K562 (cell line): ENCODE data around the gene TMEM53. TPM values are rescaled to one million over a fixed set of nuclear protein-coding genes. Genes with fewer than 3 reads are reported as not detected.
A peak's percentile ranks its signal among the peaks of the same experiment; 100 is the strongest.

Experiments used
- ATAC-seq: fragments of 200-7000 bp; cut with Tn5 transposase; 3 replicates; pipeline ENCODE4 v1.9.1; 2020; ENCODE audit warnings: moderate library complexity
- BruUV-seq: library from RNA; stranded (reverse); fragments of 400-500 nt; replicated peaks from 2 replicates; lab custom pipeline; 2021; lab: Mats Ljungman, UMichigan
- CTCF ChIA-PET: fragments of 300-600 bp; formaldehyde crosslinking; extraction: SDS; loops from one replicate; lab custom pipeline; 2021; ENCODE audit warnings: low intra/inter-chr PET ratio; lab: Yijun Ruan, JAX
- POLR2A ChIA-PET: fragments of 300-600, 350-650 bp; sonication (Branson Sonifier 250); formaldehyde crosslinking; extraction: SDS; loops from one replicate; lab custom pipeline; 2021; ENCODE audit warnings: antibody characterized with exemption, inconsistent platforms; lab: Yijun Ruan, JAX
- DNase-seq, 4 experiments: peaks; one replicate each; pipeline versions ENCODE4 v3.0.0 to v3.0.0-alpha.2; 2011 to 2018; ENCODE audit warnings: low spot score in 3 of 4, mixed read lengths in 3 of 4; ENCODE audit errors: extremely low read depth in 1 of 4
- FAIRE-seq: peaks from 2 replicates; lab custom pipeline; 2011; peaks lifted over from hg19 to GRCh38; lab: Jason Lieb, UNC
- H2AFZ ChIP-seq: 2 replicates; pipeline ENCODE4 v1.6.0; 2011; ENCODE audit warnings: low read depth, low read length, control low read depth, inconsistent platforms
- H3K27ac ChIP-seq: fragments of 200-600 bp; 3 replicates; pipeline ENCODE4 v1.8.0; 2011; ENCODE audit warnings: low read depth, mild to moderate bottlenecking, control low read depth, inconsistent platforms, low read length, moderate library complexity, mixed read lengths; ENCODE audit errors: extremely low read depth
- H3K27me3 ChIP-seq, 2 experiments: fragments of 300-600 bp in 1 of 2; 2 replicates in 1 of 2; 3 replicates in 1 of 2; pipeline versions ENCODE4 v1.6.0 to v1.8.0; 2011; ENCODE audit warnings: inconsistent platforms in 2 of 2, low read length in 2 of 2, mild to moderate bottlenecking in 1 of 2, mixed read lengths in 1 of 2, moderate library complexity in 1 of 2; ENCODE audit not compliant: control insufficient read depth in 2 of 2, insufficient read depth in 2 of 2
- H3K36me3 ChIP-seq: fragments of 300-600 bp; 3 replicates; pipeline ENCODE4 v1.8.0; 2011; ENCODE audit warnings: mild to moderate bottlenecking, low read length, inconsistent platforms; ENCODE audit not compliant: control insufficient read depth, insufficient read depth
- H3K4me1 ChIP-seq, 2 experiments: fragments of 200-600 bp in 1 of 2; replicated peaks in 1 of 2; 2 replicates in 1 of 2; 3 replicates in 1 of 2; pipeline versions ENCODE4 v1.5.1 to v1.8.0; 2011; ENCODE audit warnings: inconsistent platforms in 2 of 2, low read length in 2 of 2, mild to moderate bottlenecking in 1 of 2, mixed read lengths in 1 of 2, moderate library complexity in 1 of 2; ENCODE audit not compliant: control insufficient read depth in 2 of 2, insufficient read depth in 2 of 2
- H3K4me2 ChIP-seq: 2 replicates; pipeline ENCODE4 v1.6.1; 2011; ENCODE audit warnings: low read length, control low read depth, inconsistent platforms, mixed read lengths; ENCODE audit not compliant: insufficient read depth
- H3K4me3 ChIP-seq: fragments of 200-600 bp; sonication (generic), shearing (Covaris generic); 2 replicates; pipeline ENCODE4 v1.5.1; 2016; ENCODE audit warnings: control low read depth, inconsistent platforms
- H3K79me2 ChIP-seq: fragments of 200-600 bp; 3 replicates; pipeline ENCODE4 v1.8.0; 2011; ENCODE audit warnings: low read length, inconsistent platforms; ENCODE audit not compliant: control insufficient read depth, insufficient read depth
- H3K9ac ChIP-seq, 2 experiments: 2 replicates each; pipeline versions ENCODE4 v1.6.0 to v1.6.1; 2011; ENCODE audit warnings: low read depth in 2 of 2, low read length in 2 of 2, control low read depth in 1 of 2, inconsistent platforms in 1 of 2, mild to moderate bottlenecking in 1 of 2, mixed read lengths in 1 of 2; ENCODE audit not compliant: insufficient read depth in 1 of 2
- H3K9me1 ChIP-seq: one replicate; pipeline ENCODE4 v1.6.0; 2011; ENCODE audit warnings: inconsistent platforms, mild to moderate bottlenecking, low read length, moderate library complexity; ENCODE audit not compliant: control insufficient read depth, insufficient read depth
- H3K9me3 ChIP-seq: replicated peaks from 2 replicates; pipeline ENCODE4 v1.5.1; 2011; ENCODE audit warnings: low read depth, low read length, inconsistent platforms; ENCODE audit not compliant: control insufficient read depth, insufficient read depth
- H4K20me1 ChIP-seq: replicated peaks from 2 replicates; pipeline ENCODE4 v1.6.1; 2011; ENCODE audit warnings: low read length, inconsistent platforms, mixed read lengths; ENCODE audit not compliant: control insufficient read depth, insufficient read depth
- CREM ChIP-seq: IDR thresholded peaks from 2 replicates; pipeline ENCODE4 v1.6.1; 2014; ENCODE audit warnings: antibody characterized with exemption, low read depth
- RBM22 ChIP-seq: fragments of 200-400 bp; formaldehyde crosslinking; IDR thresholded peaks from 2 replicates; pipeline ENCODE4 v1.6.1; 2018; ENCODE audit warnings: low read length, low read depth; ENCODE audit not compliant: poor library complexity, severe bottlenecking
- SMC3 ChIP-seq: conservative IDR thresholded peaks from 2 replicates; pipeline ENCODE4 v1.6.1; 2011; ENCODE audit warnings: low read depth, low read length, improper control_type of control experiment; ENCODE audit not compliant: insufficient read depth
- STAG1 ChIP-seq: sonication (generic); formaldehyde crosslinking; IDR thresholded peaks from 2 replicates; pipeline ENCODE4 v1.5.0; 2020; ENCODE audit warnings: missing genetic modification reagents, borderline replicate concordance
- WGBS: fragments of 100-300 bp; shearing (Covaris generic); methylation state at CpG from one replicate; pipeline ENCODE4 v1.1.6; 2016; ENCODE audit warnings: low coverage, mixed read lengths; ENCODE audit not compliant: insufficient coverage; ENCODE audit errors: missing lambda C conversion rate; 5-methylcytosine and 5-hydroxymethylcytosine counted together
- in situ Hi-C: fragments of 300-500 bp; cut with MboI; formaldehyde crosslinking; loops from 4 replicates; pipeline ENCODE4 v1.15.0; 2018; ENCODE audit warnings: inconsistent platforms, mixed read lengths
- intact Hi-C: fragments of 100-400 bp; cut with micrococcal nuclease; formaldehyde crosslinking; loops from 2 replicates; pipeline ENCODE4 v1.14.2; 2022
- polyA plus RNA-seq, 8 experiments: library from polyadenylated mRNA; depleted of rRNA in 4 of 8; stranded (reverse) in 5 of 8; unstranded in 3 of 8; fragments of >200 nt; fragmentation: Nextera tagmentation in 2 of 8; fragmentation: Illumina TruSeq in 1 of 8; extraction: Ambion mirVana in 2 of 8; extraction: Trizol in 1 of 8; gene quantifications; 2 replicates each; pipeline versions ENCODE4 v1.2.1 to v1.2.3, GENCODE V29; 2011 to 2014; ENCODE audit warnings: inconsistent platforms in 1 of 8, missing spikeins in 1 of 8
- total RNA-seq, 7 experiments: library from RNA; depleted of rRNA in 6 of 7; stranded (reverse); fragments of >200 nt in 6 of 7; fragmentation: Illumina TruSeq in 2 of 7; extraction: Trizol in 2 of 7; gene quantifications; 2 replicates each; pipeline versions ENCODE4 v1.2.1 to v1.2.3, GENCODE V29; 2011 to 2021; ENCODE audit warnings: low replicate concordance in 1 of 7
- TF ChIP-seq, protein P1 (sequence below), 3 experiments: IDR thresholded peaks in 2 of 3; conservative IDR thresholded peaks in 1 of 3; 2 replicates each; pipeline ENCODE4 v1.5.1; 2011 to 2012; ENCODE audit warnings: low read length in 3 of 3, mild to moderate bottlenecking in 3 of 3, control low read depth in 2 of 3, improper control_type of control experiment in 1 of 3, inconsistent platforms in 1 of 3, low read depth in 1 of 3, mixed read lengths in 1 of 3, moderate library complexity in 1 of 3; ENCODE audit not compliant: insufficient read depth in 2 of 3
- TF ChIP-seq, protein P2 (sequence below): fragments of 250-450 bp; sonication (Bioruptor Pico); IDR thresholded peaks from 2 replicates; pipeline ENCODE4 v1.4.0; 2020

TMEM53 gene
- total and polyA plus RNA-seq, 9 of the 15 experiments (the other 6 are each of a cell fraction or from before 2014, with no cell fraction given): 0.23 to 3.7 (median 2.0) TPM

DNA sequence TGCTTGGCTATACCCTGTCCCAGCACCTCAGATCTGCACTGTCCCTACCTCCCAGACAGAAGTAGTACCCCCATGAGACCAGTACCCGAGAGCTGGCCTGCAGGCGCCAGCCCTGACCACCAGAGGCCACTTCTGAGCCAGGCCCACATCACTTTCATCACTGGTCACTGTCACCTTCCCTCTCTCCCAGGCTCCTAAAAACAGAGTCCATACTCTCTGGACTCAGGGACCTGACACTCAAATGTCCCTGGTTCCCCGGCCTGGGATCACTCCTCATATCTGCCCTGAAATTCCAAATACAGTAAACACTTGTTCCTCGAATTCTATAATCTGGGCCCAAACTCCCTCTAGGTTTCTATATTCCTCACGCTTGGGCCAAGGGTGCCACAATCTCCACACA, 18.7 kb downstream of the TMEM53 start:
- peak; percentile 54 to 67 (median 62) for DNase-seq
- peak; percentile 83 for ATAC-seq
- no TSS peak for BruUV-seq
- intact Hi-C loops (loop anchor here (5.0 to 10.0 kb wide), 2 partner anchors 52 to 441 kb away; partner anchors contain the start of gene DMAP1), in situ Hi-C loops (no loop called here)
- FAIRE-seq: peak; percentile 82
- WGBS: 24% methylated on average over 5 of the region's 5 CpGs
- CTCF ChIA-PET: interaction anchor here (0.6 to 1.4 kb wide), 2 partner anchors 21 to 438 kb away, joined by 3 to 4 read pairs; no protein-coding TSS in a partner anchor
- Histone ChIP-seq H3K4me2 (no peak overlapping the region), H3K9me3 (no peaks in the 10 kb centered on the region), H3K36me3 (peaks cover 9% of the 10 kb centered on the region; the same call in 2 of the 3 replicates), H3K9me1 (no peaks in the 10 kb centered on the region), H3K4me1 (peaks cover 0 to 14% of the 10 kb centered on the region in 2 experiments; a peak in 1 of 5 replicates), H4K20me1 (peaks cover 10% of the 10 kb centered on the region; the same call in 1 of the 2 replicates), H3K27me3 (peaks cover 0 to 8% of the 10 kb centered on the region in 2 experiments; a peak in 1 of 5 replicates), H3K4me3 (no peak overlapping the region), H2AFZ (no peak overlapping the region), H3K9ac (no peak overlapping the region), H3K79me2 (no peaks in the 10 kb centered on the region), H3K27ac (no peak overlapping the region)
- POLR2A ChIA-PET: interaction anchor here (0.6 to 2.1 kb wide), 3 partner anchors 12 to 251 kb away, joined by 3 to 6 read pairs (median 3); no protein-coding TSS in a partner anchor
- TF ChIP-seq CREM: 0 out of 2 replicates have a peak, but pooled peaks have one; percentile 27
- TF ChIP-seq RBM22: no peak
- TF ChIP-seq, protein P1, sequence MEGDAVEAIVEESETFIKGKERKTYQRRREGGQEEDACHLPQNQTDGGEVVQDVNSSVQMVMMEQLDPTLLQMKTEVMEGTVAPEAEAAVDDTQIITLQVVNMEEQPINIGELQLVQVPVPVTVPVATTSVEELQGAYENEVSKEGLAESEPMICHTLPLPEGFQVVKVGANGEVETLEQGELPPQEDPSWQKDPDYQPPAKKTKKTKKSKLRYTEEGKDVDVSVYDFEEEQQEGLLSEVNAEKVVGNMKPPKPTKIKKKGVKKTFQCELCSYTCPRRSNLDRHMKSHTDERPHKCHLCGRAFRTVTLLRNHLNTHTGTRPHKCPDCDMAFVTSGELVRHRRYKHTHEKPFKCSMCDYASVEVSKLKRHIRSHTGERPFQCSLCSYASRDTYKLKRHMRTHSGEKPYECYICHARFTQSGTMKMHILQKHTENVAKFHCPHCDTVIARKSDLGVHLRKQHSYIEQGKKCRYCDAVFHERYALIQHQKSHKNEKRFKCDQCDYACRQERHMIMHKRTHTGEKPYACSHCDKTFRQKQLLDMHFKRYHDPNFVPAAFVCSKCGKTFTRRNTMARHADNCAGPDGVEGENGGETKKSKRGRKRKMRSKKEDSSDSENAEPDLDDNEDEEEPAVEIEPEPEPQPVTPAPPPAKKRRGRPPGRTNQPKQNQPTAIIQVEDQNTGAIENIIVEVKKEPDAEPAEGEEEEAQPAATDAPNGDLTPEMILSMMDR (IDR thresholded peaks at IDR 0.05 in 2 of 3, conservative IDR thresholded peaks at IDR 0.05 in 1 of 3; ENCODE audit: insufficient read depth in 2 of 3, low read depth in 1 of 3, low read length in 3 of 3): peak; percentile 88 to 94 (median 89)
- TF ChIP-seq, protein P2, sequence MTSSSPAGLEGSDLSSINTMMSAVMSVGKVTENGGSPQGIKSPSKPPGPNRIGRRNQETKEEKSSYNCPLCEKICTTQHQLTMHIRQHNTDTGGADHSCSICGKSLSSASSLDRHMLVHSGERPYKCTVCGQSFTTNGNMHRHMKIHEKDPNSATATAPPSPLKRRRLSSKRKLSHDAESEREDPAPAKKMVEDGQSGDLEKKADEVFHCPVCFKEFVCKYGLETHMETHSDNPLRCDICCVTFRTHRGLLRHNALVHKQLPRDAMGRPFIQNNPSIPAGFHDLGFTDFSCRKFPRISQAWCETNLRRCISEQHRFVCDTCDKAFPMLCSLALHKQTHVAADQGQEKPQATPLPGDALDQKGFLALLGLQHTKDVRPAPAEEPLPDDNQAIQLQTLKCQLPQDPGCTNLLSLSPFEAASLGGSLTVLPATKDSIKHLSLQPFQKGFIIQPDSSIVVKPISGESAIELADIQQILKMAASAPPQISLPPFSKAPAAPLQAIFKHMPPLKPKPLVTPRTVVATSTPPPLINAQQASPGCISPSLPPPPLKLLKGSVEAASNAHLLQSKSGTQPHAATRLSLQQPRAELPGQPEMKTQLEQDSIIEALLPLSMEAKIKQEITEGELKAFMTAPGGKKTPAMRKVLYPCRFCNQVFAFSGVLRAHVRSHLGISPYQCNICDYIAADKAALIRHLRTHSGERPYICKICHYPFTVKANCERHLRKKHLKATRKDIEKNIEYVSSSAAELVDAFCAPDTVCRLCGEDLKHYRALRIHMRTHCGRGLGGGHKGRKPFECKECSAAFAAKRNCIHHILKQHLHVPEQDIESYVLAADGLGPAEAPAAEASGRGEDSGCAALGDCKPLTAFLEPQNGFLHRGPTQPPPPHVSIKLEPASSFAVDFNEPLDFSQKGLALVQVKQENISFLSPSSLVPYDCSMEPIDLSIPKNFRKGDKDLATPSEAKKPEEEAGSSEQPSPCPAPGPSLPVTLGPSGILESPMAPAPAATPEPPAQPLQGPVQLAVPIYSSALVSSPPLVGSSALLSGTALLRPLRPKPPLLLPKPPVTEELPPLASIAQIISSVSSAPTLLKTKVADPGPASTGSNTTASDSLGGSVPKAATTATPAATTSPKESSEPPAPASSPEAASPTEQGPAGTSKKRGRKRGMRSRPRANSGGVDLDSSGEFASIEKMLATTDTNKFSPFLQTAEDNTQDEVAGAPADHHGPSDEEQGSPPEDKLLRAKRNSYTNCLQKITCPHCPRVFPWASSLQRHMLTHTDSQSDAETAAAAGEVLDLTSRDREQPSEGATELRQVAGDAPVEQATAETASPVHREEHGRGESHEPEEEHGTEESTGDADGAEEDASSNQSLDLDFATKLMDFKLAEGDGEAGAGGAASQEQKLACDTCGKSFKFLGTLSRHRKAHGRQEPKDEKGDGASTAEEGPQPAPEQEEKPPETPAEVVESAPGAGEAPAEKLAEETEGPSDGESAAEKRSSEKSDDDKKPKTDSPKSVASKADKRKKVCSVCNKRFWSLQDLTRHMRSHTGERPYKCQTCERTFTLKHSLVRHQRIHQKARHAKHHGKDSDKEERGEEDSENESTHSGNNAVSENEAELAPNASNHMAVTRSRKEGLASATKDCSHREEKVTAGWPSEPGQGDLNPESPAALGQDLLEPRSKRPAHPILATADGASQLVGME: no peak
- peak; percentile 46; the same call in 1 of the 2 replicates for TF ChIP-seq SMC3
- TF ChIP-seq STAG1: peak; percentile 26; the same call in 1 of the 2 replicates
